ENCODE data around the gene RCSD1.

DNA sequence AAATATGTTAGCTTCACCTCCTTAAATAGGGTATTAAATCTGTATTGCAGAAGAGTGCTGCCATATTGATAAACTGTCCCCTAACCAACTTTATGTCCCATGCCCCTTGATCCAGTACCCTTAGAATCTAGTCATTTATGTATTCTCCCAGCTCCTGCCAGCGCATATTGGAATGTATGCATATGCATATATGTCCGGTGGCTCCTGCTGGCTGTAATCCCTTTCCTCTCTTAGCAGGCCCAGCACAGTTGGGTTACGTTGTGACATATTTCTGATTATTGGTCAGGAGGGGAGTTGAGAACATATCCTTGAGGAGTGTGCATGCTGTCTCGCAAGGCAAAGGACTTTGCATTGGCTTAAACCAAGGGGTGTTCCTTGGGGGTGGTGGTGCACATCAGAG is 47.3 kb upstream of the RCSD1 start:
- TF ChIP-seq CTCF (IDR thresholded peaks at IDR 0.05; ENCODE audit: insufficient read depth, low read length) = no peak
- no peak for TF ChIP-seq POLR2AphosphoS5 (IDR thresholded peaks at IDR 0.05; ENCODE audit: low read depth)
- TF ChIP-seq, protein P1, sequence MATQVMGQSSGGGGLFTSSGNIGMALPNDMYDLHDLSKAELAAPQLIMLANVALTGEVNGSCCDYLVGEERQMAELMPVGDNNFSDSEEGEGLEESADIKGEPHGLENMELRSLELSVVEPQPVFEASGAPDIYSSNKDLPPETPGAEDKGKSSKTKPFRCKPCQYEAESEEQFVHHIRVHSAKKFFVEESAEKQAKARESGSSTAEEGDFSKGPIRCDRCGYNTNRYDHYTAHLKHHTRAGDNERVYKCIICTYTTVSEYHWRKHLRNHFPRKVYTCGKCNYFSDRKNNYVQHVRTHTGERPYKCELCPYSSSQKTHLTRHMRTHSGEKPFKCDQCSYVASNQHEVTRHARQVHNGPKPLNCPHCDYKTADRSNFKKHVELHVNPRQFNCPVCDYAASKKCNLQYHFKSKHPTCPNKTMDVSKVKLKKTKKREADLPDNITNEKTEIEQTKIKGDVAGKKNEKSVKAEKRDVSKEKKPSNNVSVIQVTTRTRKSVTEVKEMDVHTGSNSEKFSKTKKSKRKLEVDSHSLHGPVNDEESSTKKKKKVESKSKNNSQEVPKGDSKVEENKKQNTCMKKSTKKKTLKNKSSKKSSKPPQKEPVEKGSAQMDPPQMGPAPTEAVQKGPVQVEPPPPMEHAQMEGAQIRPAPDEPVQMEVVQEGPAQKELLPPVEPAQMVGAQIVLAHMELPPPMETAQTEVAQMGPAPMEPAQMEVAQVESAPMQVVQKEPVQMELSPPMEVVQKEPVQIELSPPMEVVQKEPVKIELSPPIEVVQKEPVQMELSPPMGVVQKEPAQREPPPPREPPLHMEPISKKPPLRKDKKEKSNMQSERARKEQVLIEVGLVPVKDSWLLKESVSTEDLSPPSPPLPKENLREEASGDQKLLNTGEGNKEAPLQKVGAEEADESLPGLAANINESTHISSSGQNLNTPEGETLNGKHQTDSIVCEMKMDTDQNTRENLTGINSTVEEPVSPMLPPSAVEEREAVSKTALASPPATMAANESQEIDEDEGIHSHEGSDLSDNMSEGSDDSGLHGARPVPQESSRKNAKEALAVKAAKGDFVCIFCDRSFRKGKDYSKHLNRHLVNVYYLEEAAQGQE (IDR thresholded peaks at IDR 0.05; ENCODE audit: insufficient replicate concordance, low read depth) = no peak
